ENCODE measurements around the gene IPO5.

IPO5 gene

DNA sequence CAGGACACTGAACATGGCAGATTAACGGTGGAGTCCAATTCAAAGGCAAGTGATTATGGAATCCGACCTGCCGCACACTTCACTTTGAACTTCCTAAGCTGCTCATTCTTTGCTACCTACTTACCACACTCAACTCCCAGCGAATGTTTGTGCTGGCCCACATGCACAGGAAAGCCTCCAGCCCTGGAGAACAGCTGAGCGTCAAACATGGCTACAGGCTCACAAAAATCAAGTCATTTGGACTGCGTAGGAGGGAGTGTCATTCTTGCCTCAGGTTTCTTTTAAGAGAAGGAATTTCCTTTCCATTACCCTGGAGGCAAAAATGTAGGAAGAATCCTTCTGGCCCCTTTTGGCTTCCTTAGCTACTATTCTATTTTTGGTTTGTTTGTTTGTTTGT, 41.3 kb upstream of the IPO5 start:
- Histone ChIP-seq H3K23ac (ENCODE audit: low read depth, low read length, poor library complexity) (no peak overlapping the region), H2BK120ac (ENCODE audit: low read depth, low read length) (no peak overlapping the region), H3K4ac (ENCODE audit: low read length) (no peak overlapping the region), H3K9me3 (replicated peaks in 1 of 2; ENCODE audit: control insufficient read depth in 2 of 2, insufficient read depth in 1 of 2, low read depth in 1 of 2, low read length in 2 of 2) (peaks cover 0 to 2% of the 10 kb centered on the region in 2 donors), H3K27me3 (ENCODE audit: control insufficient read depth in 3 of 3, insufficient read depth in 3 of 3, low read depth in 1 of 3, low read length in 3 of 3) (no peaks in the 10 kb centered on the region), H4K8ac (ENCODE audit: low read depth, low read length) (no peak overlapping the region), H2AFZ (ENCODE audit: low read length) (no peak overlapping the region), H3K27ac (replicated peaks; ENCODE audit: low read length) (no peak overlapping the region), H2BK5ac (ENCODE audit: low read length) (no peak overlapping the region), H2BK12ac (ENCODE audit: low read length) (no peak overlapping the region), H3K4me1 (ENCODE audit: control insufficient read depth in 2 of 2, insufficient read depth in 1 of 2, low read depth in 1 of 2, low read length in 2 of 2) (no peaks in the 10 kb centered on the region), H3K18ac (ENCODE audit: low read length) (peak overlapping the region; percentile 36), H3K14ac (ENCODE audit: low read length) (no peak overlapping the region), H3K36me3 (replicated peaks in 1 of 2; ENCODE audit: control insufficient read depth in 2 of 2, insufficient read depth in 2 of 2, low read length in 2 of 2) (no peaks in the 10 kb centered on the region), H4K91ac (ENCODE audit: low read depth, low read length, poor library complexity) (no peak overlapping the region), H3K9ac (ENCODE audit: low read depth, low read length, poor library complexity) (no peak overlapping the region), H2BK15ac (ENCODE audit: low read length) (no peak overlapping the region), H3K4me2 (ENCODE audit: insufficient read depth, low read length, poor library complexity, severe bottlenecking) (no peak overlapping the region), H2AK5ac (ENCODE audit: low read depth, low read length) (no peak overlapping the region), H3K79me1 (ENCODE audit: low read depth, low read length) (no peaks in the 10 kb centered on the region), H3K4me3 (ENCODE audit: low read length in 2 of 2) (no peak overlapping the region)
- no CpG with 5 or more reads among the region's 6 CpGs for WGBS, 2 donors (ENCODE audit: extremely low coverage in 2 of 2, insufficient read length in 2 of 2, insufficient replicate concordance in 1 of 2)
- DNase-seq (ENCODE audit: low spot score) = no peak

DNA sequence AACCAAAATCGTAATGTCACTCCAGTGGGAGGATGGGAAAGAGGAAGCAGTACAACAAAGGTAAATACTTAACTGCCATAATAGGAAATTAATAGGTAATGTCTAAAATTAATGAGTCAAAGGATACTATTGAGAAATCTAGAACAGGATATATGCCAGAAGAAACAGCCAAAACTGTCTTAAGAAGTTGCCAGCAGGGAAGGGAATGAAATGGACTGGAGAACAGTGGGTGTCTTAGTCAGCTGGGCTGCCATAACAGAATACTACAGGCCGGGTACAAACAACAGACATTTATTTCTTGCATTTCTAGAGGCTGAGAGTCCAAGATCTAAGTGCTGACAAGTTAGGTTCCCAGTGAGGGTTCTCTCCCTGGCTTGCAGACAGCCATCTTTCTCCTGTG, 40.3 kb upstream of the IPO5 start:
- no peak overlapping the region for H3K27ac ChIP-seq (replicated peaks; ENCODE audit: low read length)
- H2BK12ac ChIP-seq (ENCODE audit: low read length) = no peak overlapping the region
- H4K8ac ChIP-seq (ENCODE audit: low read depth, low read length) = no peak overlapping the region
- H3K9ac ChIP-seq (ENCODE audit: low read depth, low read length, poor library complexity) = no peak overlapping the region
- no peak overlapping the region for H3K14ac ChIP-seq (ENCODE audit: low read length)
- no peak overlapping the region for H3K18ac ChIP-seq (ENCODE audit: low read length)
- H3K4ac ChIP-seq (ENCODE audit: low read length) = no peak overlapping the region
- H3K4me1 ChIP-seq (ENCODE audit: control insufficient read depth in 2 of 2, insufficient read depth in 1 of 2, low read depth in 1 of 2, low read length in 2 of 2) = no peaks in the 10 kb centered on the region
- no peak overlapping the region for H3K23ac ChIP-seq (ENCODE audit: low read depth, low read length, poor library complexity)
- no peak overlapping the region for H3K4me3 ChIP-seq (ENCODE audit: low read length in 2 of 2)
- no peaks in the 10 kb centered on the region for H3K36me3 ChIP-seq (replicated peaks in 1 of 2; ENCODE audit: control insufficient read depth in 2 of 2, insufficient read depth in 2 of 2, low read length in 2 of 2)
- no peak overlapping the region for H4K91ac ChIP-seq (ENCODE audit: low read depth, low read length, poor library complexity)
- no peak overlapping the region for H2BK15ac ChIP-seq (ENCODE audit: low read length)
- no peak overlapping the region for H2BK5ac ChIP-seq (ENCODE audit: low read length)
- H3K27me3 ChIP-seq (ENCODE audit: control insufficient read depth in 3 of 3, insufficient read depth in 3 of 3, low read depth in 1 of 3, low read length in 3 of 3) = no peaks in the 10 kb centered on the region
- H3K9me3 ChIP-seq (replicated peaks in 1 of 2; ENCODE audit: control insufficient read depth in 2 of 2, insufficient read depth in 1 of 2, low read depth in 1 of 2, low read length in 2 of 2) = peaks cover 0 to 2% of the 10 kb centered on the region in 2 donors
- no peak overlapping the region for H2AFZ ChIP-seq (ENCODE audit: low read length)
- no peak overlapping the region for H2AK5ac ChIP-seq (ENCODE audit: low read depth, low read length)
- WGBS, 2 donors (ENCODE audit: extremely low coverage in 2 of 2, insufficient read length in 2 of 2, insufficient replicate concordance in 1 of 2) = no CpG with 5 or more reads among the region's 2 CpGs
- H3K4me2 ChIP-seq (ENCODE audit: insufficient read depth, low read length, poor library complexity, severe bottlenecking) = no peak overlapping the region
- DNase-seq (ENCODE audit: low spot score) = no peak
- H3K79me1 ChIP-seq (ENCODE audit: low read depth, low read length) = no peaks in the 10 kb centered on the region
- no peak overlapping the region for H2BK120ac ChIP-seq (ENCODE audit: low read depth, low read length)

DNA sequence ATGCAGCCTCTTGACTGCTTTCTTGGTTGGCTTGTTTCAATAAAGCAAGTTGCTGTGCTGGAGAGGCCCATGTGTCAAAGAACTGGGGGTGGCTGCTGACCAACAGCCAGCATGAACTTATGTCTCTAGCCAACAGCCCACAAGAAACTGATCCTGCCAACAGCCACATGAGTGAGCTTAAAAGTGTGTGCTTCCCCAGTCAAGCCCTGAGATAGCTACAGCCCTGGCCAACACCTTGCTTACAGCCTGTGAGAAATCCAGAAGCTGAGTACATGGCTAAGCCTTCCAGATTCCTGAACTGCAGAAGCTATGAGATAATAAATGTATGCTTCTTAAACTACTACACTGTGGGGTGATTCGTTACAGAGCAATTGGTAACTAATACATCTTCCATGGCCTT, 38.9 kb upstream of the IPO5 start:
- H2BK12ac ChIP-seq (ENCODE audit: low read length) = no peak overlapping the region
- no peaks in the 10 kb centered on the region for H3K27me3 ChIP-seq (ENCODE audit: control insufficient read depth in 3 of 3, insufficient read depth in 3 of 3, low read depth in 1 of 3, low read length in 3 of 3)
- no peak overlapping the region for H3K4me3 ChIP-seq (ENCODE audit: low read length in 2 of 2)
- no peak overlapping the region for H4K91ac ChIP-seq (ENCODE audit: low read depth, low read length, poor library complexity)
- no peak overlapping the region for H3K18ac ChIP-seq (ENCODE audit: low read length)
- no peak overlapping the region for H3K14ac ChIP-seq (ENCODE audit: low read length)
- H3K4me1 ChIP-seq (ENCODE audit: control insufficient read depth in 2 of 2, insufficient read depth in 1 of 2, low read depth in 1 of 2, low read length in 2 of 2) = no peaks in the 10 kb centered on the region
- no peak overlapping the region for H2BK5ac ChIP-seq (ENCODE audit: low read length)
- H2AFZ ChIP-seq (ENCODE audit: low read length) = no peak overlapping the region
- H3K79me1 ChIP-seq (ENCODE audit: low read depth, low read length) = no peaks in the 10 kb centered on the region
- no peak overlapping the region for H2BK15ac ChIP-seq (ENCODE audit: low read length)
- no peak overlapping the region for H3K4ac ChIP-seq (ENCODE audit: low read length)
- H4K8ac ChIP-seq (ENCODE audit: low read depth, low read length) = no peak overlapping the region
- no peak for DNase-seq (ENCODE audit: low spot score)
- no peaks in the 10 kb centered on the region for H3K36me3 ChIP-seq (replicated peaks in 1 of 2; ENCODE audit: control insufficient read depth in 2 of 2, insufficient read depth in 2 of 2, low read length in 2 of 2)
- peaks cover 0 to 2% of the 10 kb centered on the region in 2 donors for H3K9me3 ChIP-seq (replicated peaks in 1 of 2; ENCODE audit: control insufficient read depth in 2 of 2, insufficient read depth in 1 of 2, low read depth in 1 of 2, low read length in 2 of 2)
- no peak overlapping the region for H3K27ac ChIP-seq (replicated peaks; ENCODE audit: low read length)
- no peak overlapping the region for H2BK120ac ChIP-seq (ENCODE audit: low read depth, low read length)
- no peak overlapping the region for H2AK5ac ChIP-seq (ENCODE audit: low read depth, low read length)
- no CpG with 5 or more reads among the region's 1 CpG for WGBS, 2 donors (ENCODE audit: extremely low coverage in 2 of 2, insufficient read length in 2 of 2, insufficient replicate concordance in 1 of 2)
- H3K23ac ChIP-seq (ENCODE audit: low read depth, low read length, poor library complexity) = no peak overlapping the region
- H3K9ac ChIP-seq (ENCODE audit: low read depth, low read length, poor library complexity) = no peak overlapping the region
- no peak overlapping the region for H3K4me2 ChIP-seq (ENCODE audit: insufficient read depth, low read length, poor library complexity, severe bottlenecking)

DNA sequence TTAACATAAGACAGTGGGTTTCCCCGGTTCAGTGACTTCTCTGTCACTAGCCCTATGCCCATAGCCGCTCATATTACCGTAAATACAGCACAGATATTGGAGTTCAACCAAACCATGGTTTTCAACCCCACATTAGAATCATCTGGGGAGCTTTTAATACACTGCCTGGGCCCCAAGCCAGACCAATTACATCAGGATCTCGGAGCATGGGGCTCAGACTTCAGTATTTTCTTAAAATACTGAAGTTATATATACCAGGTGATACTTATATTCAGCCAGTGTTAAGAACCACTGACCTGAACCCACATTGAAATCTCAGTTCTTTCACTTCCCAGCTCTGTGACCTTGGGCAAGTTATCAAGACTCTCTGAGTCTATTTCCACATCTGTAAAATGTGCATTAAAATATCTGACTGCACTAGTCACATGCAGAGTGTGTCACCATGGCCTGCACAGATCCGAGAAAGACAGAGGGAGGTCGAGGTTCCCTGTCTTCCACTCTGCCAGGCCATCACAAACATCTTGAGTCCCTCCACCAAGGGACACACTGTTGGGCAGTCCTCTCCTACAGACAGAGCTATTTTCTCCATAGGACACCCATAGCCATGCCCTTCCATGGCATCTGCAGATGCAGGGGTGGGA, 32.2 kb upstream of the IPO5 start:
- Histone ChIP-seq H4K8ac (ENCODE audit: low read depth, low read length) (no peak overlapping the region), H3K23ac (ENCODE audit: low read depth, low read length, poor library complexity) (no peak overlapping the region), H4K91ac (ENCODE audit: low read depth, low read length, poor library complexity) (no peak overlapping the region), H3K4me2 (ENCODE audit: insufficient read depth, low read length, poor library complexity, severe bottlenecking) (no peak overlapping the region), H3K4me3 (ENCODE audit: low read length in 2 of 2) (no peak overlapping the region), H3K36me3 (replicated peaks in 1 of 2; ENCODE audit: control insufficient read depth in 2 of 2, insufficient read depth in 2 of 2, low read length in 2 of 2) (no peaks in the 10 kb centered on the region), H3K79me1 (ENCODE audit: low read depth, low read length) (no peaks in the 10 kb centered on the region), H3K9ac (ENCODE audit: low read depth, low read length, poor library complexity) (no peak overlapping the region), H2BK12ac (ENCODE audit: low read length) (no peak overlapping the region), H2AFZ (ENCODE audit: low read length) (no peak overlapping the region), H3K27me3 (ENCODE audit: control insufficient read depth in 3 of 3, insufficient read depth in 3 of 3, low read depth in 1 of 3, low read length in 3 of 3) (no peaks in the 10 kb centered on the region), H3K4me1 (ENCODE audit: control insufficient read depth in 2 of 2, insufficient read depth in 1 of 2, low read depth in 1 of 2, low read length in 2 of 2) (no peaks in the 10 kb centered on the region), H2BK5ac (ENCODE audit: low read length) (no peak overlapping the region), H3K14ac (ENCODE audit: low read length) (no peak overlapping the region), H3K27ac (replicated peaks; ENCODE audit: low read length) (no peak overlapping the region), H2BK15ac (ENCODE audit: low read length) (no peak overlapping the region), H3K9me3 (replicated peaks in 1 of 2; ENCODE audit: control insufficient read depth in 2 of 2, insufficient read depth in 1 of 2, low read depth in 1 of 2, low read length in 2 of 2) (no peaks in the 10 kb centered on the region), H2BK120ac (ENCODE audit: low read depth, low read length) (no peak overlapping the region), H2AK5ac (ENCODE audit: low read depth, low read length) (no peak overlapping the region), H3K4ac (ENCODE audit: low read length) (no peak overlapping the region), H3K18ac (ENCODE audit: low read length) (no peak overlapping the region)
- no peak for DNase-seq (ENCODE audit: low spot score)
- WGBS, 2 donors (ENCODE audit: extremely low coverage in 2 of 2, insufficient read length in 2 of 2, insufficient replicate concordance in 1 of 2) = no CpG with 5 or more reads among the region's 6 CpGs

Data from neuronal stem cell (in vitro differentiated cells).